Heart right ventricle (tissue), 16 donors: ENCODE data around the gene INCENP. TPM values are rescaled to one million over a fixed set of nuclear protein-coding genes. Genes with fewer than 3 reads are reported as not detected.
A peak's percentile ranks its signal among the peaks of the same experiment; 100 is the strongest.

Experiments
- ATAC-seq, 8 donors: fragments of 200-7000 bp; cut with Tn5 transposase; one replicate each; pipeline ENCODE4 v1.9.1; 2020; ENCODE audit warnings: mild to moderate bottlenecking in 8 of 8, moderate library complexity in 8 of 8, moderate number of reproducible peaks in 1 of 8
- DNase-seq, 2 donors: peaks; one replicate each; pipeline ENCODE4 v3.0.0-alpha.2; 2020
- H3K27ac ChIP-seq, 10 donors: fragments of 200-600 bp; sonication (generic) in 2 of 10; one replicate each; pipeline versions ENCODE4 v1.5.0 to v1.8.0; 2020 to 2022; ENCODE audit warnings: mild to moderate bottlenecking in 3 of 10
- H3K27me3 ChIP-seq, 7 donors: fragments of 200-600 bp; one replicate each; pipeline ENCODE4 v1.8.0; 2021 to 2022; ENCODE audit warnings: mild to moderate bottlenecking in 2 of 7
- H3K36me3 ChIP-seq, 9 donors: fragments of 200-600 bp; sonication (generic) in 1 of 9; one replicate each; pipeline versions ENCODE4 v1.5.0 to v1.8.0; 2020 to 2022; ENCODE audit warnings: mild to moderate bottlenecking in 2 of 9
- H3K4me1 ChIP-seq, 9 donors: fragments of 200-600 bp; sonication (generic) in 1 of 9; one replicate each; pipeline versions ENCODE4 v1.5.0 to v1.8.0; 2020 to 2022; ENCODE audit warnings: mild to moderate bottlenecking in 4 of 9
- H3K4me3 ChIP-seq, 10 donors: fragments of 200-600 bp; sonication (generic) in 2 of 10; one replicate each; pipeline versions ENCODE4 v1.5.0 to v1.8.0; 2020 to 2022; ENCODE audit warnings: mild to moderate bottlenecking in 7 of 10, moderate library complexity in 2 of 10
- H3K9me3 ChIP-seq, 11 donors: fragments of 200-600 bp in 10 of 11; sonication (generic) in 2 of 11; one replicate each; pipeline versions ENCODE4 v1.5.0 to v1.8.0; 2013 to 2022; ENCODE audit warnings: mild to moderate bottlenecking in 2 of 11, control low read depth in 1 of 11, moderate library complexity in 1 of 11
- CTCF ChIP-seq, 9 donors: fragments of 200-600 bp; sonication (generic) in 2 of 9; IDR thresholded peaks; one replicate each; pipeline versions ENCODE4 v1.5.0 to v1.8.0; 2021 to 2022; ENCODE audit warnings: antibody characterized with exemption in 9 of 9, mild to moderate bottlenecking in 5 of 9, moderate library complexity in 1 of 9
- WGBS, 2 donors: extraction: QIAGEN DNeasy Blood & Tissue Kit; methylation state at CpG; one replicate each; pipeline ENCODE4 v1.1.7; 2013; ENCODE audit warnings: inconsistent platforms in 1 of 2; 5-methylcytosine and 5-hydroxymethylcytosine counted together
- intact Hi-C, 10 donors: fragments of 100-400 bp; cut with DNase I; formaldehyde crosslinking; loops; one replicate each; pipeline versions ENCODE4 v1.11.1 to v1.14.2; 2022
- polyA plus RNA-seq, 2 donors: library from polyadenylated mRNA; stranded (reverse); fragments of 200-250 nt; gene quantifications; one replicate each; pipeline ENCODE4 v1.2.3, GENCODE V29; 2013
- total RNA-seq, 10 donors: library from RNA; stranded (reverse); fragmentation: NEBNext Ultra II Directional in 3 of 10; extraction: Animal tissue kit (Norgen Biotek cat#: 25700) in 3 of 10; gene quantifications; one replicate each; pipeline versions ENCODE4 v1.2.1 to v1.2.4, GENCODE V29; 2021 to 2023
- donor health status: Arrhythmogenic right ventricular cardiomyopathy.
- donor health status: ischemic (EF 13 %, LVEDD 7.1; RV severe dilation, severe dysfunction).
- donor health status: healthy with polysubstance abuse.
- donor health status: DM: no; HTN: yes; CAD: no.
- donor health status: DM: no; HTN: no; CAD: no.
- donor health status: ischemic (EF 25% LVEDD 6.9; RV normal size, moderate dysfunction).
- donor health status: ischemic (EF 25% LVEDD 5.7; RV mildly dilated, moderate dysfunction).
- donor health status: healthy.
- donor health status: DM: yes; HTN: yes; CAD: no.
- donor health status: Ischemic cardiomyopathy.
- donor health status: ischemic (EF 35%, LVEDD 5.7; RV mildly dilated, moderate dysfunction).
- donor health status: nonischemic (EF 11% LVEDD 7.7; RV severe dilation, severe dysfunction).
- donor health status: DM: yes; HTN: yes; CAD: no.
- donor health status: PGD.
- donor health status: ischemic (EF 29% LVEDD 5.4; RV normal size, mild dysfunction).
- donor health status: nonischemic (EF 23%, LVEDD 6.1; RV moderate dilation, normal function).

INCENP gene
- total and polyA plus RNA-seq, 12 donors = 2.1 to 20.0 (median 12.3) TPM

DNA sequence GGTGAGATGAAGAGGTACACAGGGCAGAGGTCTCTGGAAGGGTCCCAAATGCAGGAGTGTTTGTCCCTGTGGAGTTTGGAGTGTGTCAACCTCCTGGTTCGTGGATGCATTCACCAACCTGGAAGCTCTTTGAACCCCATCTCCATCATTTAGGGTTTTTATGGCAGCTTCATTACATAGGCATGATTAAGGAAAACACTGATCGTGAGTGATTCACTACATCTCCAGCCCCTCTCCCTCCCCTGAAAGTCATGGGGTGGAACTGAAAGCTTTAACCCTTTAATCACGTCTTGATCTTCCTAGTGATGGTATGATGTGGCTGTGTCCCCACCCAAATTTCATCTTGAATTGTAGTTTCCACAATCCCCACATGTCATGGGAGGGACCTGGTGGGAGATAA, 19.8 kb upstream of the INCENP start:
- 51 to 64% methylated on average over 3 of the region's 3 CpGs for WGBS, 2 donors
- intact Hi-C loops = loop anchor here in 1 of 10 donors (2.0 kb wide), 1 partner anchor 307 kb away; no protein-coding TSS in a partner anchor
- no peak for TF ChIP-seq CTCF (IDR thresholded peaks at IDR 0.05)
- peak overlapping the region in 8 of 10 donors; percentile 76 to 91 (median 86) for H3K27ac ChIP-seq
- no peaks in the 10 kb centered on the region for H3K9me3 ChIP-seq
- peaks cover 12 to 40% (median 28%) of the 10 kb centered on the region in 9 donors for H3K4me1 ChIP-seq
- no peaks in the 10 kb centered on the region for H3K27me3 ChIP-seq
- no peak for DNase-seq
- no peak for ATAC-seq
- H3K4me3 ChIP-seq = no peak overlapping the region
- H3K36me3 ChIP-seq = no peaks in the 10 kb centered on the region

GRCh38 chr11:62104816-62105653, 18.8 kb upstream of the INCENP start:
- intact Hi-C loops = loop anchor here in 7 of 10 donors (2.0 to 5.0 kb wide), 7 partner anchors 208 to 358 kb away; partner anchors contain the start of genes MYRF (in 2 of the 7) and FADS3 (in 1 of the 7)
- WGBS, 2 donors = 18 to 22% methylated on average over 11 of the region's 11 CpGs
- ATAC-seq = peak; percentile 77 to 95 (median 90)

GRCh38 chr11:62105667-62106191, 18.1 kb upstream of the INCENP start:
- peaks cover 12 to 40% (median 28%) of the 10 kb centered on the region in 9 donors for H3K4me1 ChIP-seq
- peak overlapping the region; percentile 62 to 91 (median 84) for H3K27ac ChIP-seq
- H3K4me3 ChIP-seq = peak overlapping the region in 9 of 10 donors; percentile 14 to 49 (median 35)
- H3K9me3 ChIP-seq = no peaks in the 10 kb centered on the region
- ATAC-seq (peak in 7 of 8 donors; percentile 5 to 41 (median 21)), DNase-seq (no peak)
- no peaks in the 10 kb centered on the region for H3K27me3 ChIP-seq
- intact Hi-C loops = loop anchor here in 7 of 10 donors (2.0 to 5.0 kb wide), 7 partner anchors 208 to 358 kb away; partner anchors contain the start of genes MYRF (in 2 of the 7) and FADS3 (in 1 of the 7)
- no peaks in the 10 kb centered on the region for H3K36me3 ChIP-seq
- 19 to 39% methylated on average over 5 of the region's 5 CpGs for WGBS, 2 donors
- no peak for TF ChIP-seq CTCF (IDR thresholded peaks at IDR 0.05)

More at GRCh38 chr11:62104816-62105653, 18.8 kb upstream of the INCENP start:
- H3K27me3 ChIP-seq = no peaks in the 10 kb centered on the region
- peak in 1 of 2 donors; percentile 79 for DNase-seq
- H3K36me3 ChIP-seq = no peaks in the 10 kb centered on the region
- H3K4me3 ChIP-seq = peak overlapping the region in 9 of 10 donors; percentile 14 to 49 (median 35)
- no peak for TF ChIP-seq CTCF (IDR thresholded peaks at IDR 0.05)
- peaks cover 12 to 40% (median 28%) of the 10 kb centered on the region in 9 donors for H3K4me1 ChIP-seq
- H3K27ac ChIP-seq = peak overlapping the region; percentile 62 to 91 (median 84)
- no peaks in the 10 kb centered on the region for H3K9me3 ChIP-seq
